ENCODE measurements around the gene HLA-DRB5. TPM values are rescaled to one million over a fixed set of nuclear protein-coding genes. Genes with fewer than 3 reads are reported as not detected.

Gene HLA-DRB5
- total and polyA plus RNA-seq, 8 donors: 0.38 to 42.9 (median 8.2) TPM; not detected in 2

- 29 to 44% methylated on average over 1 of the region's 1 CpG for WGBS, 2 donors
- ATAC-seq (no peak), DNase-seq (no peak), FAIRE-seq (no peak)
- Histone ChIP-seq H3K27ac (no peak overlapping the region), H3K4me1 (no peaks in the 10 kb centered on the region), H3K9me3 (no peaks in the 10 kb centered on the region), H3K4me3 (no peak overlapping the region), H3K27me3 (no peaks in the 10 kb centered on the region), H3K36me3 (no peaks in the 10 kb centered on the region)
- intact Hi-C loops (cut with DNase I): no loop called here
- TF ChIP-seq CTCF (IDR thresholded peaks at IDR 0.05): no peak
Measured at GRCh38 chr6:32517654-32518445, 12.2 kb downstream of the HLA-DRB5 start.

GRCh38 chr6:32501016-32501415 lies 29.1 kb downstream of the HLA-DRB5 start:
- WGBS, 2 donors: 29 to 31% methylated on average over 3 of the region's 3 CpGs
- ATAC-seq: no peak
- no peak for FAIRE-seq

GRCh38 chr6:32492351-32492750 lies 37.7 kb downstream of the HLA-DRB5 start:
- DNase-seq (no peak), ATAC-seq (no peak), FAIRE-seq (no peak)
- Histone ChIP-seq H3K27me3 (no peaks in the 10 kb centered on the region), H3K9me3 (no peaks in the 10 kb centered on the region), H3K36me3 (no peaks in the 10 kb centered on the region), H3K4me1 (no peaks in the 10 kb centered on the region), H3K4me3 (no peak overlapping the region), H3K27ac (no peak overlapping the region)
- intact Hi-C loops (cut with DNase I): no loop called here
- no peak for TF ChIP-seq CTCF (IDR thresholded peaks at IDR 0.05)

More at GRCh38 chr6:32501016-32501415, 29.1 kb downstream of the HLA-DRB5 start:
- Histone ChIP-seq H3K27ac (no peak overlapping the region), H3K4me3 (no peak overlapping the region), H3K4me1 (no peaks in the 10 kb centered on the region), H3K27me3 (no peaks in the 10 kb centered on the region), H3K9me3 (no peaks in the 10 kb centered on the region), H3K36me3 (no peaks in the 10 kb centered on the region)
- intact Hi-C loops (cut with DNase I): no loop called here
- no peak for DNase-seq
- TF ChIP-seq CTCF (IDR thresholded peaks at IDR 0.05): no peak

- ATAC-seq: no peak
- Histone ChIP-seq H3K27me3 (no peaks in the 10 kb centered on the region), H3K27ac (no peak overlapping the region), H3K4me3 (no peak overlapping the region), H3K36me3 (no peaks in the 10 kb centered on the region), H3K4me1 (no peaks in the 10 kb centered on the region), H3K9me3 (no peaks in the 10 kb centered on the region)
- intact Hi-C loops (cut with DNase I): no loop called here
- WGBS, 2 donors: 0% methylated on average over 1 of the region's 1 CpG
- DNase-seq: no peak
- no peak for TF ChIP-seq CTCF (IDR thresholded peaks at IDR 0.05)
- no peak for FAIRE-seq
Measured at GRCh38 chr6:32491700-32492099, 38.4 kb downstream of the HLA-DRB5 start.

GRCh38 chr6:32488083-32488482 lies 42.0 kb downstream of the HLA-DRB5 start:
- intact Hi-C loops (cut with DNase I): no loop called here
- WGBS, 2 donors: no CpG with 5 or more reads among the region's 1 CpG
- ATAC-seq: peak in 1 of 4 donors; percentile 27

More at GRCh38 chr6:32488083-32488482, 42.0 kb downstream of the HLA-DRB5 start:
- DNase-seq (no peak), FAIRE-seq (no peak)
- Histone ChIP-seq H3K27ac (no peak overlapping the region), H3K4me1 (no peaks in the 10 kb centered on the region), H3K27me3 (no peaks in the 10 kb centered on the region), H3K9me3 (no peaks in the 10 kb centered on the region), H3K4me3 (no peak overlapping the region), H3K36me3 (no peaks in the 10 kb centered on the region)
- TF ChIP-seq CTCF (IDR thresholded peaks at IDR 0.05): no peak

Measured in pancreas (tissue), 10 donors.